HG03103 (cell line): ENCODE data around the gene CYP11A1.

Source experiments
- ATAC-seq: cut with Tn5 transposase; IDR thresholded peaks from one replicate; pipeline ENCODE4 v1.9.1; 2021; ENCODE audit warnings: low read depth; ENCODE audit not compliant: unreplicated experiment

CYP11A1 gene

GRCh38 chr15:74351670-74352069, 15.8 kb downstream of the CYP11A1 start:
- no peak for ATAC-seq

- no peak for ATAC-seq
Observed at GRCh38 chr15:74350295-74351275, 16.9 kb downstream of the CYP11A1 start.

GRCh38 chr15:74349241-74349778, 18.1 kb downstream of the CYP11A1 start:
- no peak for ATAC-seq

GRCh38 chr15:74347757-74348250, 19.6 kb downstream of the CYP11A1 start:
- ATAC-seq = no peak

- ATAC-seq = no peak
Observed at GRCh38 chr15:74345051-74345450, 22.4 kb downstream of the CYP11A1 start.

- ATAC-seq = no peak
Observed at GRCh38 chr15:74343797-74344127, 23.7 kb downstream of the CYP11A1 start.

GRCh38 chr15:74343127-74343796, 24.2 kb downstream of the CYP11A1 start:
- no peak for ATAC-seq

- ATAC-seq = no peak
Observed at GRCh38 chr15:74340150-74340549, 27.3 kb downstream of the CYP11A1 start.

- ATAC-seq = no peak
Observed at GRCh38 chr15:74339371-74339770, 28.1 kb downstream of the CYP11A1 start.

GRCh38 chr15:74338676-74339075, 28.8 kb downstream of the CYP11A1 start:
- no peak for ATAC-seq

GRCh38 chr15:74337607-74338211, 29.7 kb downstream of the CYP11A1 start:
- ATAC-seq = no peak

GRCh38 chr15:74337146-74337545, 30.3 kb downstream of the CYP11A1 start:
- no peak for ATAC-seq

GRCh38 chr15:74336061-74337005, 31.1 kb downstream of the CYP11A1 start:
- ATAC-seq = no peak

- no peak for ATAC-seq
Observed at GRCh38 chr15:74335396-74335795, 32.0 kb downstream of the CYP11A1 start.

- no peak for ATAC-seq
Observed at GRCh38 chr15:74334127-74334526, 33.3 kb downstream of the CYP11A1 start.

- ATAC-seq = no peak
Observed at GRCh38 chr15:74333662-74334061, 33.8 kb downstream of the CYP11A1 start.

GRCh38 chr15:74333093-74333492, 34.4 kb downstream of the CYP11A1 start:
- ATAC-seq = no peak

GRCh38 chr15:74332611-74333010, 34.8 kb downstream of the CYP11A1 start:
- ATAC-seq = no peak

GRCh38 chr15:74332011-74332410, 35.4 kb downstream of the CYP11A1 start:
- ATAC-seq = no peak

- ATAC-seq = no peak
Observed at GRCh38 chr15:74330861-74331408, 36.5 kb downstream of the CYP11A1 start.
